ENCODE data around the gene GALR2.
"Not testable (repeated sequence)": the region's sequence is repeated elsewhere in the genome, so short reads cannot be mapped to it uniquely, and the experiment has no call there.

DNA sequence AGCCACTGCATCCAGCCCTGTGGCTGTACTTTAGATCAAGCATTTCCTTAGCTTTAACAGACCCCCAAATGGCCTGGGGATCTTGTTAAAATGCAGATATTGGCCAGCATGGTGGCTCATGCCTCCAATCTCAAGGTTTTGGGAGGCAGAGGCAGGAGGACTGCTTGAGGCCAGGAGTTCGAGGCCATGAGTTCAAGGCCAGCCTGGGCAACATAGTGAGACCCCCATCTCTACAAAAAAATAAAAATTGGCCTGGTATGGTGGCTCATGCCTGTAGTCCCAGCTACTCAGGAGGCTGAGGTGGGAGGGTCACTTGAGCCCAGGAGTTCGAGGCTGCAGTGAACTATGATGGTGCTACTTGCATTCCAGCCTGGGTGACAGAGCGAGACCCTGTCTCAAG is 31.7 kb upstream of the GALR2 start:
- not testable (repeated sequence) for TF ChIP-seq POLR2A (IDR thresholded peaks at IDR 0.05; ENCODE audit: low read length); GATA1 (IDR thresholded peaks at IDR 0.05; ENCODE audit: low read depth, low read length)

All from erythroblast (primary cell).